HL-60 (cell line): ENCODE results near the gene TRAM2.

Experiments
- DNase-seq, 2 experiments: peaks; one replicate each; pipeline ENCODE4 v3.0.0-alpha.2; 2010 to 2020; ENCODE audit warnings: low read depth in 1 of 2, low spot score in 1 of 2
- H3K27ac ChIP-seq: fragments of 250-450 bp; sonication (Bioruptor Pico); replicated peaks from 2 replicates; pipeline ENCODE4 v1.5.1; 2020; ENCODE audit warnings: mild to moderate bottlenecking, moderate library complexity
- H3K27me3 ChIP-seq: fragments of 250-450 bp; sonication (Bioruptor Pico); 2 replicates; pipeline ENCODE4 v1.5.1; 2021; ENCODE audit warnings: mild to moderate bottlenecking, moderate library complexity; ENCODE audit not compliant: insufficient read depth, poor library complexity, severe bottlenecking
- H3K4me3 ChIP-seq: replicated peaks from 2 replicates; pipeline ENCODE4 v1.5.1; 2011; ENCODE audit warnings: mild to moderate bottlenecking, control low read depth, low read length; ENCODE audit not compliant: insufficient read depth
- GABPA ChIP-seq: IDR thresholded peaks from 2 replicates; pipeline ENCODE4 v1.6.1; 2012; ENCODE audit warnings: low read depth
- POLR2AphosphoS5 ChIP-seq: IDR thresholded peaks from 2 replicates; pipeline ENCODE4 v1.6.1; 2012; ENCODE audit warnings: low read depth
- SPI1 ChIP-seq: IDR thresholded peaks from 2 replicates; pipeline ENCODE4 v1.6.1; 2012; ENCODE audit warnings: low read depth, mild to moderate bottlenecking, borderline replicate concordance
- TF ChIP-seq, protein P1 (sequence below): IDR thresholded peaks from one replicate; pipeline ENCODE4 v1.5.1; 2011; ENCODE audit warnings: low read length, control low read depth, inconsistent platforms; ENCODE audit not compliant: insufficient read depth
- TF ChIP-seq, protein P2 (sequence below): IDR thresholded peaks from 2 replicates; pipeline ENCODE4 v1.6.1; 2012; ENCODE audit warnings: low read depth; ENCODE audit not compliant: insufficient replicate concordance

TRAM2 gene

DNA sequence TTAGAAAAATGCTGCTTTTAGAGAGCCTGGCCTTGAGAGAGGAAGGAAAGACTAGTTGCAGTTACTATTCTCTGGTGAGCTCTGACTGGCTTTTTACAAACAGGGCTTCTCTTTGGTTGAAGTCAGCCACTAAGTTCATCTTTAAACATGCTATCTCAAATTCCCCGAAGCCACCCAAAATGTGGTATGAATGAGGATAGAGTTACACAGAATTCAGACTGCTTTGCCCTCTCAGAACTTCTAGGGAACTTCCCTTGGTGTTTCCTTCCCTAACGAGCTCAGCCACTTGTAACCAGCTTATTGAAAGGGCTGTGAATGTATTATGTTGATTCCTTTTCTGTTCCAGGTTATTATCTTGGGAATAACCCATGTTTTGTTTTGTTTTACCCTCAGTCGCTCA, 83.2 kb downstream of the TRAM2 start:
- Histone ChIP-seq H3K4me3 (no peak overlapping the region), H3K27me3 (no peaks in the 10 kb centered on the region), H3K27ac (no peak overlapping the region)
- TF ChIP-seq, protein P1, sequence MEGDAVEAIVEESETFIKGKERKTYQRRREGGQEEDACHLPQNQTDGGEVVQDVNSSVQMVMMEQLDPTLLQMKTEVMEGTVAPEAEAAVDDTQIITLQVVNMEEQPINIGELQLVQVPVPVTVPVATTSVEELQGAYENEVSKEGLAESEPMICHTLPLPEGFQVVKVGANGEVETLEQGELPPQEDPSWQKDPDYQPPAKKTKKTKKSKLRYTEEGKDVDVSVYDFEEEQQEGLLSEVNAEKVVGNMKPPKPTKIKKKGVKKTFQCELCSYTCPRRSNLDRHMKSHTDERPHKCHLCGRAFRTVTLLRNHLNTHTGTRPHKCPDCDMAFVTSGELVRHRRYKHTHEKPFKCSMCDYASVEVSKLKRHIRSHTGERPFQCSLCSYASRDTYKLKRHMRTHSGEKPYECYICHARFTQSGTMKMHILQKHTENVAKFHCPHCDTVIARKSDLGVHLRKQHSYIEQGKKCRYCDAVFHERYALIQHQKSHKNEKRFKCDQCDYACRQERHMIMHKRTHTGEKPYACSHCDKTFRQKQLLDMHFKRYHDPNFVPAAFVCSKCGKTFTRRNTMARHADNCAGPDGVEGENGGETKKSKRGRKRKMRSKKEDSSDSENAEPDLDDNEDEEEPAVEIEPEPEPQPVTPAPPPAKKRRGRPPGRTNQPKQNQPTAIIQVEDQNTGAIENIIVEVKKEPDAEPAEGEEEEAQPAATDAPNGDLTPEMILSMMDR: no peak
- TF ChIP-seq POLR2AphosphoS5: no peak
- TF ChIP-seq, protein P2, sequence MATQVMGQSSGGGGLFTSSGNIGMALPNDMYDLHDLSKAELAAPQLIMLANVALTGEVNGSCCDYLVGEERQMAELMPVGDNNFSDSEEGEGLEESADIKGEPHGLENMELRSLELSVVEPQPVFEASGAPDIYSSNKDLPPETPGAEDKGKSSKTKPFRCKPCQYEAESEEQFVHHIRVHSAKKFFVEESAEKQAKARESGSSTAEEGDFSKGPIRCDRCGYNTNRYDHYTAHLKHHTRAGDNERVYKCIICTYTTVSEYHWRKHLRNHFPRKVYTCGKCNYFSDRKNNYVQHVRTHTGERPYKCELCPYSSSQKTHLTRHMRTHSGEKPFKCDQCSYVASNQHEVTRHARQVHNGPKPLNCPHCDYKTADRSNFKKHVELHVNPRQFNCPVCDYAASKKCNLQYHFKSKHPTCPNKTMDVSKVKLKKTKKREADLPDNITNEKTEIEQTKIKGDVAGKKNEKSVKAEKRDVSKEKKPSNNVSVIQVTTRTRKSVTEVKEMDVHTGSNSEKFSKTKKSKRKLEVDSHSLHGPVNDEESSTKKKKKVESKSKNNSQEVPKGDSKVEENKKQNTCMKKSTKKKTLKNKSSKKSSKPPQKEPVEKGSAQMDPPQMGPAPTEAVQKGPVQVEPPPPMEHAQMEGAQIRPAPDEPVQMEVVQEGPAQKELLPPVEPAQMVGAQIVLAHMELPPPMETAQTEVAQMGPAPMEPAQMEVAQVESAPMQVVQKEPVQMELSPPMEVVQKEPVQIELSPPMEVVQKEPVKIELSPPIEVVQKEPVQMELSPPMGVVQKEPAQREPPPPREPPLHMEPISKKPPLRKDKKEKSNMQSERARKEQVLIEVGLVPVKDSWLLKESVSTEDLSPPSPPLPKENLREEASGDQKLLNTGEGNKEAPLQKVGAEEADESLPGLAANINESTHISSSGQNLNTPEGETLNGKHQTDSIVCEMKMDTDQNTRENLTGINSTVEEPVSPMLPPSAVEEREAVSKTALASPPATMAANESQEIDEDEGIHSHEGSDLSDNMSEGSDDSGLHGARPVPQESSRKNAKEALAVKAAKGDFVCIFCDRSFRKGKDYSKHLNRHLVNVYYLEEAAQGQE: no peak
- no peak for TF ChIP-seq GABPA
- no peak for TF ChIP-seq SPI1
- no peak for DNase-seq

DNA sequence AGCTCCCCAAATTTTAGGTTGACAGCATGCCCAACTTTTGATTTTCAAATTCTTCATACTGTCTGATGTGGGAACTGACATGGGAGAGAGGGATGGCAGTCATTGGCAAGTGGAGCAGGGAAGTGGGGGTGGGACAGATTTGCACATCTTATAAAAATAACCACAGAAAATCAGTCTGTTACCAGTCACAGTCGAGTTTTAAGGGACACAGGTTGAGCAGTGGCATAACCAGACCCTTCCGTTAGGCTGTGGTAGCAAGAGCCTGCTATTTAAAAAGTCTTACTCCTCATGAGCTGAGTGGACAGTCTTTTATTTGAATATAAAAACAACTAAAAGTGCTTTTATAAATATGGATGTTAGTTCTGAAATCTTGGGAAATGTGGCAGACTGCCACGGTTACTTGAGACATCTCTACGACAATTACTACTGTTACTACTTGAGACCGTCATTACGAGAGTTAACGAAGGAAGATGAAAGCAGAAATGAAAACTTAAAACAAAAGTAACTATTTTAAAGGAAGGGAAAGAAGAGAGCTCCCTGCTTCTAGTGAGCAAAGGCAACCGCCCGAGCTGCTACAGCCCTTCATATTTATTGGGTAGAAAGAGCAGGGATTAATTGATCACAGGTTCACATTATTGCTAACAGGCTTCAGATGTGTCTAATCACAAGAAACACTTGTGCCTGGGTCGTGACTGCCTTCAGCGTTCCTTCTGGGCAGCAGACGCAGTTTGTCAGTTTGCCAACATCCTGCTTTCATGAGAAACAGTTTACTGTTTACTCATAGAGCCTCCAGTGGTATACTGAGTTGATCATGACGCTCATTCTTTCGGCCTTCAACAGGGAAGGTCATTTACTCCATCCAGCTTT, 85.4 kb downstream of the TRAM2 start:
- TF ChIP-seq, protein P2: no peak
- TF ChIP-seq POLR2AphosphoS5: no peak
- no peak for TF ChIP-seq GABPA
- TF ChIP-seq SPI1: no peak
- TF ChIP-seq, protein P1: no peak
- DNase-seq: no peak
- H3K27me3 ChIP-seq: no peaks in the 10 kb centered on the region
- no peak overlapping the region for H3K4me3 ChIP-seq
- H3K27ac ChIP-seq: no peak overlapping the region

DNA sequence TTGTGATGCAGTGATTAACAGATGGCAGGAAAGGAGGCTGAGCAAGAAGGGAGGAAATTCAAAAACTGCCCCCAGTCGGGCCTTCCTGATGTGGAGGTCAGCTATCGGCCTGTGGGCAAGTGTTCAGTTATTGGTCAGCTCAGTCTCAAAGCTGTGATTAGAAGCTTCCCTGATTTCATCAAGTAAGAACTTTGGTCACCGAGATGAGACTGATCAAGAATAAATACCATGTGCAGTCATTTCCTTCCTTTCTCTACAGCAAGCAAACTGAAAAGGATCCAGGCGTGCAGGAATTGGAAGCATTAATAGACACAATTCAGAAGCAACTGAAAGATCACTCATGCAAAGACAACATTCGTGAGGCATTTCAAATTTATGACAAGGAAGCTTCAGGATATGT, 87.0 kb downstream of the TRAM2 start:
- DNase-seq: no peak
- Histone ChIP-seq H3K4me3 (no peak overlapping the region), H3K27me3 (no peaks in the 10 kb centered on the region), H3K27ac (no peak overlapping the region)
- TF ChIP-seq SPI1 (no peak), GABPA (no peak), POLR2AphosphoS5 (no peak)
- TF ChIP-seq, protein P2: no peak
- TF ChIP-seq, protein P1: no peak
